GM12873 (cell line): ENCODE results near the gene SNX30.

Source experiments
- TF ChIP-seq, protein P1 (sequence below): IDR thresholded peaks from 2 replicates; pipeline ENCODE4 v1.5.1; 2012; ENCODE audit warnings: low read depth, mild to moderate bottlenecking, moderate library complexity, low read length, control low read depth; ENCODE audit not compliant: insufficient read depth; ENCODE audit errors: missing control alignments

The SNX30 gene

GRCh38 chr9:112853882-112854585 lies 103.5 kb downstream of the SNX30 start:
- TF ChIP-seq, protein P1, sequence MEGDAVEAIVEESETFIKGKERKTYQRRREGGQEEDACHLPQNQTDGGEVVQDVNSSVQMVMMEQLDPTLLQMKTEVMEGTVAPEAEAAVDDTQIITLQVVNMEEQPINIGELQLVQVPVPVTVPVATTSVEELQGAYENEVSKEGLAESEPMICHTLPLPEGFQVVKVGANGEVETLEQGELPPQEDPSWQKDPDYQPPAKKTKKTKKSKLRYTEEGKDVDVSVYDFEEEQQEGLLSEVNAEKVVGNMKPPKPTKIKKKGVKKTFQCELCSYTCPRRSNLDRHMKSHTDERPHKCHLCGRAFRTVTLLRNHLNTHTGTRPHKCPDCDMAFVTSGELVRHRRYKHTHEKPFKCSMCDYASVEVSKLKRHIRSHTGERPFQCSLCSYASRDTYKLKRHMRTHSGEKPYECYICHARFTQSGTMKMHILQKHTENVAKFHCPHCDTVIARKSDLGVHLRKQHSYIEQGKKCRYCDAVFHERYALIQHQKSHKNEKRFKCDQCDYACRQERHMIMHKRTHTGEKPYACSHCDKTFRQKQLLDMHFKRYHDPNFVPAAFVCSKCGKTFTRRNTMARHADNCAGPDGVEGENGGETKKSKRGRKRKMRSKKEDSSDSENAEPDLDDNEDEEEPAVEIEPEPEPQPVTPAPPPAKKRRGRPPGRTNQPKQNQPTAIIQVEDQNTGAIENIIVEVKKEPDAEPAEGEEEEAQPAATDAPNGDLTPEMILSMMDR: no peak

- TF ChIP-seq, protein P1: no peak
Measured at GRCh38 chr9:112854657-112855056, 104.1 kb downstream of the SNX30 start.

GRCh38 chr9:112856200-112856599 lies 105.6 kb downstream of the SNX30 start:
- TF ChIP-seq, protein P1: no peak

DNA sequence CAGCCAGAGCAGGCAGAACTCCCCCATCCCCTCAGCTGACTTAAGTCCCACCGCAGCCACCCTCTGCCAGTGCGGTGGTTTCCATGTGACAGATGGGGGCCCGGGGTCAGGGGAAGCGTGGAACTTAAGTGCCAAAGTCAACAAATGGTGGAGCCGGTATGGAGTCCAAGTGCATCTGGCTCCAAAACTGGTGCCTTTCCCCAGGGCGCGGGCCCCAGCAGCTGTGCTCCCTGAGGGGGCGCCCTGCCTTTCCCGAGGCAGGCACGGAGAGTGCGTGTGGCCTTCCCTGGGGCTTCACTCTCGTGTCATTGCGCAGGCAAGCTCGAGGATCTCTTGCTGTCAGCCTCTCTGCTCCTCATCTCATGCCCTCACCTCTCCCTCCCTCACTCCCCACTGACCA lies 106.3 kb downstream of the SNX30 start:
- TF ChIP-seq, protein P1: no peak

DNA sequence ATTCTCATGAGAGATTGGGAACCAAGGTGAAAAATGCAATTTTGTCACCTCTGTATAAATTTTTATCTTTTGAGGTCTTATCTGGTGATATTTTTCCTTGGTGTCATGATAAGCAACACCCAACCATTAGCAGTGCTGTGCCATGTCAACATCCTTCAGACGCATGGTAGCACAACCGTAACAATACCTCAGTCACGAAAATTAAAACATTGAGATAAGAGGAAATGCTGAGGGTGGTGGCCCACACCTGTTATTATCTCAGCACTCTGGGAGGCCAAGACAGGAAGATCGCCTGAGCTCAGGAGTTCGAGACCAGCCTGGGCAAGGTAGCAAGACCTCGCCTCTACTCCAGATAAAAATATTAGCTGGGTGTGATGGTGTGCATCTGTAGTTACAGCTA lies 107.4 kb downstream of the SNX30 start:
- TF ChIP-seq, protein P1: no peak

DNA sequence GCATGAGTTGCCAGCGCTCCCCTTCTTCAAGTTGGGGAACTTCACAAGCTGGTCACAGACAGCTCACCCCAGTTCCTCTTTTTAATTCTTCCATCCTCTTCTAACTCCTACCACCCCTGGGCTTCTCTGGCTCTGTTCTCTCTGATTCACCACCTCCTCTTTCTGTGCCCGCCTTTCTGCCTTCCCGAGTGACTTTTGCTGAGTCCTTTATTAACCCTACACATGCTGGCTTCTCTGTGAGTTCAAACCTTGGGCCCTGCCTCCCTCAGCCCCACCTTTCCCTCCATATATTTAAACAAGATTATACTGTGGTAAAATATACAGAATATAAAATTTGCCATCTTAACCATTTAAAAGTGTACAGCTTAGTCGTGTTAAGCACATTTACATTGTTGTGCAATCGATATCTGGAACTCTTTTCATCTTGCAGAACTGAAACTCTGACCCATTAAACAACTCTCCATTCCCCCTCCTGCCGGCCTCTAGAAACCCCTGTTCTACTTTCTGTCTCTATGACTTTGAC lies 108.1 kb downstream of the SNX30 start:
- TF ChIP-seq, protein P1: peak; percentile 23

GRCh38 chr9:112860451-112860850 lies 109.9 kb downstream of the SNX30 start:
- TF ChIP-seq, protein P1: no peak
